HL-60 (cell line): Measurements from ENCODE around the gene LARP4.

Experiments used
- DNase-seq, 2 experiments: peaks; one replicate each; pipeline ENCODE4 v3.0.0-alpha.2; 2010 to 2020; ENCODE audit warnings: low read depth in 1 of 2, low spot score in 1 of 2
- H3K27ac ChIP-seq: fragments of 250-450 bp; sonication (Bioruptor Pico); replicated peaks from 2 replicates; pipeline ENCODE4 v1.5.1; 2020; ENCODE audit warnings: mild to moderate bottlenecking, moderate library complexity
- H3K27me3 ChIP-seq: fragments of 250-450 bp; sonication (Bioruptor Pico); 2 replicates; pipeline ENCODE4 v1.5.1; 2021; ENCODE audit warnings: mild to moderate bottlenecking, moderate library complexity; ENCODE audit not compliant: insufficient read depth, poor library complexity, severe bottlenecking
- H3K4me3 ChIP-seq: replicated peaks from 2 replicates; pipeline ENCODE4 v1.5.1; 2011; ENCODE audit warnings: mild to moderate bottlenecking, control low read depth, low read length; ENCODE audit not compliant: insufficient read depth
- CTCF ChIP-seq: IDR thresholded peaks from one replicate; pipeline ENCODE4 v1.5.1; 2011; ENCODE audit warnings: low read length, control low read depth, inconsistent platforms; ENCODE audit not compliant: insufficient read depth
- GABPA ChIP-seq: IDR thresholded peaks from 2 replicates; pipeline ENCODE4 v1.6.1; 2012; ENCODE audit warnings: low read depth
- POLR2AphosphoS5 ChIP-seq: IDR thresholded peaks from 2 replicates; pipeline ENCODE4 v1.6.1; 2012; ENCODE audit warnings: low read depth
- REST ChIP-seq: IDR thresholded peaks from 2 replicates; pipeline ENCODE4 v1.6.1; 2012; ENCODE audit warnings: low read depth; ENCODE audit not compliant: insufficient replicate concordance
- SPI1 ChIP-seq: IDR thresholded peaks from 2 replicates; pipeline ENCODE4 v1.6.1; 2012; ENCODE audit warnings: low read depth, mild to moderate bottlenecking, borderline replicate concordance

LARP4 gene

GRCh38 chr12:50525422-50525821 is 124.7 kb downstream of the LARP4 start:
- Histone ChIP-seq H3K4me3 (no peak overlapping the region), H3K27ac (no peak overlapping the region), H3K27me3 (no peaks in the 10 kb centered on the region)
- DNase-seq, result no peak
- TF ChIP-seq SPI1 (no peak), POLR2AphosphoS5 (no peak), GABPA (no peak), REST (no peak), CTCF (no peak)

GRCh38 chr12:50527359-50527726 is 126.7 kb downstream of the LARP4 start:
- no peak for DNase-seq
- H3K4me3 ChIP-seq, result no peak overlapping the region
- no peak for TF ChIP-seq REST
- TF ChIP-seq GABPA, result no peak
- H3K27me3 ChIP-seq, result no peaks in the 10 kb centered on the region
- no peak overlapping the region for H3K27ac ChIP-seq

- DNase-seq, result no peak
- no peaks in the 10 kb centered on the region for H3K27me3 ChIP-seq
- no peak overlapping the region for H3K27ac ChIP-seq
- no peak for TF ChIP-seq SPI1
- no peak for TF ChIP-seq GABPA
- TF ChIP-seq REST, result no peak
- TF ChIP-seq POLR2AphosphoS5, result no peak
- TF ChIP-seq CTCF, result no peak
- no peak overlapping the region for H3K4me3 ChIP-seq
Observed at GRCh38 chr12:50528800-50529199, 128.1 kb downstream of the LARP4 start.

GRCh38 chr12:50529345-50529744 is 128.7 kb downstream of the LARP4 start:
- H3K27me3 ChIP-seq, result no peaks in the 10 kb centered on the region
- DNase-seq, result no peak
- TF ChIP-seq REST (no peak), CTCF (no peak), SPI1 (no peak), POLR2AphosphoS5 (no peak), GABPA (no peak)
- H3K27ac ChIP-seq, result no peak overlapping the region
- no peak overlapping the region for H3K4me3 ChIP-seq
